Loucy (cell line): ENCODE measurements around the gene PKNOX2.

Experiments used
- CTCF ChIP-seq: fragments of 200-600 bp; sonication (generic); conservative IDR thresholded peaks from 2 replicates; pipeline ENCODE4 v1.5.1; 2014; ENCODE audit warnings: mild to moderate bottlenecking, antibody characterized with exemption, low read length
- EZH2phosphoT487 ChIP-seq: fragments of 200-600 bp; IDR thresholded peaks from 2 replicates; pipeline ENCODE4 v1.6.1; 2018; ENCODE audit warnings: antibody characterized with exemption, mild to moderate bottlenecking, moderate library complexity, borderline replicate concordance

- TF ChIP-seq CTCF (no peak), EZH2phosphoT487 (no peak)
These were observed 118.0 kb downstream of the PKNOX2 start for GRCh38 chr11:125282596-125282914.
